ENCODE data around the gene RABAC1.

- TF ChIP-seq CTCF (IDR thresholded peaks at IDR 0.05; ENCODE audit: low read depth, low read length, poor library complexity, severe bottlenecking) (no peak), EZH2phosphoT487 (IDR thresholded peaks at IDR 0.05; ENCODE audit: borderline replicate concordance, low read length) (no peak)
These were observed 9.9 kb upstream of the RABAC1 start for GRCh38 chr19:41968751-41969595.

Data from DOHH2 (cell line).